GM19193 (cell line): ENCODE measurements around the gene SH3BGRL.
A peak's percentile ranks its signal among the peaks of the same experiment; 100 is the strongest.

Source experiments
- POLR2A ChIP-seq: IDR thresholded peaks from 4 replicates; pipeline ENCODE4 v1.6.1; 2011; ENCODE audit not compliant: insufficient read depth, insufficient read length; ENCODE audit errors: extremely low read depth

SH3BGRL gene

GRCh38 chrX:81201671-81202455 lies at the start of gene SH3BGRL, which contains the start of gene HMGN5:
Gene SH3BGRL (plus strand): TSS chrX:81202102. CDS start chrX:81202201, 99 bp downstream.
Gene HMGN5 (minus strand): TSS chrX:81201913. CDS start chrX:81121549, 80,364 bp downstream.
- peak; percentile 68 for TF ChIP-seq POLR2A

GRCh38 chrX:81168391-81168790 lies 33.5 kb upstream of the SH3BGRL start:
- no peak for TF ChIP-seq POLR2A

GRCh38 chrX:81174286-81174685 lies 27.6 kb upstream of the SH3BGRL start:
- no peak for TF ChIP-seq POLR2A

- no peak for TF ChIP-seq POLR2A
Measured at GRCh38 chrX:81195259-81195658, 6.6 kb upstream of the SH3BGRL start.

- TF ChIP-seq POLR2A: no peak
Measured at GRCh38 chrX:81195712-81196111, 6.2 kb upstream of the SH3BGRL start.

GRCh38 chrX:81201071-81201470 lies 831 bp upstream of the SH3BGRL start:
- no peak for TF ChIP-seq POLR2A

- TF ChIP-seq POLR2A: no peak
Measured at GRCh38 chrX:81202456-81202819, 536 bp downstream of the SH3BGRL start.

- no peak for TF ChIP-seq POLR2A
Measured at GRCh38 chrX:81202943-81203342, 1.0 kb downstream of the SH3BGRL start.

GRCh38 chrX:81205551-81205950 lies 3.6 kb downstream of the SH3BGRL start:
- no peak for TF ChIP-seq POLR2A

- TF ChIP-seq POLR2A: no peak
Measured at GRCh38 chrX:81206476-81206875, 4.6 kb downstream of the SH3BGRL start.

GRCh38 chrX:81208916-81209315 lies 7.0 kb downstream of the SH3BGRL start:
- TF ChIP-seq POLR2A: no peak

- no peak for TF ChIP-seq POLR2A
Measured at GRCh38 chrX:81215685-81216084, 13.8 kb downstream of the SH3BGRL start.

- no peak for TF ChIP-seq POLR2A
Measured at GRCh38 chrX:81229229-81229628, 27.3 kb downstream of the SH3BGRL start.

- TF ChIP-seq POLR2A: no peak
Measured at GRCh38 chrX:81229901-81230300, 28.0 kb downstream of the SH3BGRL start.

- TF ChIP-seq POLR2A: no peak
Measured at GRCh38 chrX:81231476-81231875, 29.6 kb downstream of the SH3BGRL start.

GRCh38 chrX:81232218-81232617 lies 30.3 kb downstream of the SH3BGRL start:
- no peak for TF ChIP-seq POLR2A
